Progenitor cell of endocrine pancreas (in vitro differentiated cells): ENCODE measurements around the gene TMED4. TPM values are rescaled to one million over a fixed set of nuclear protein-coding genes. Genes with fewer than 3 reads are reported as not detected.

Source experiments
- DNase-seq: peaks from one replicate; pipeline ENCODE4 v3.0.0; 2021; ENCODE audit warnings: low spot score; ENCODE audit not compliant: unreplicated experiment
- H3K27ac Mint-ChIP-seq: 2 replicates; pipeline ENCODE4 v1.8.0; 2021; ENCODE audit warnings: mild to moderate bottlenecking, moderate library complexity, mixed read lengths
- H3K27me3 Mint-ChIP-seq: 2 replicates; pipeline ENCODE4 v1.8.0; 2021; ENCODE audit warnings: mixed read lengths
- H3K36me3 Mint-ChIP-seq: 2 replicates; pipeline ENCODE4 v1.8.0; 2022; ENCODE audit warnings: mixed read lengths; ENCODE audit not compliant: insufficient read depth
- H3K4me1 Mint-ChIP-seq: 2 replicates; pipeline ENCODE4 v1.8.0; 2021; ENCODE audit warnings: low read depth, mixed read lengths
- H3K4me3 Mint-ChIP-seq: 2 replicates; pipeline ENCODE4 v1.8.0; 2021; ENCODE audit warnings: low read depth, mild to moderate bottlenecking, moderate library complexity, mixed read lengths
- H3K9me3 Mint-ChIP-seq: 2 replicates; pipeline ENCODE4 v1.8.0; 2021; ENCODE audit warnings: low read depth, mixed read lengths
- CTCF ChIP-seq: fragments of 200-600 bp; sonication (generic); IDR thresholded peaks from one replicate; pipeline ENCODE4 v1.5.0; 2021; ENCODE audit warnings: antibody characterized with exemption, mild to moderate bottlenecking; ENCODE audit not compliant: unreplicated experiment
- total RNA-seq: library from RNA; stranded (reverse); gene quantifications from 2 replicates; pipeline ENCODE4 v1.2.1, GENCODE V29; 2021

Gene TMED4
- total RNA-seq, 1 donor from 2014 or later: 119 TPM

GRCh38 chr7:44580945-44581878 is 819 bp downstream of the TMED4 start:
- TF ChIP-seq CTCF: no peak
- Mint-ChIP-seq H3K9me3 (no peaks in the 10 kb centered on the region), H3K36me3 (peaks cover 14% of the 10 kb centered on the region), H3K27me3 (peaks cover 2% of the 10 kb centered on the region), H3K27ac (peak overlapping the region; percentile 98), H3K4me1 (peaks cover 15% of the 10 kb centered on the region), H3K4me3 (peak overlapping the region; percentile 87)
- no peak for DNase-seq

- DNase-seq: no peak
- Mint-ChIP-seq H3K36me3 (peaks cover 25% of the 10 kb centered on the region), H3K4me1 (peaks cover 33% of the 10 kb centered on the region), H3K4me3 (peak overlapping the region; percentile 12), H3K27ac (peak overlapping the region; percentile 2), H3K9me3 (no peaks in the 10 kb centered on the region), H3K27me3 (no peaks in the 10 kb centered on the region)
- no peak for TF ChIP-seq CTCF
Observed at GRCh38 chr7:44576228-44576627, 5.8 kb downstream of the TMED4 start.

- Mint-ChIP-seq H3K27me3 (no peaks in the 10 kb centered on the region), H3K9me3 (no peaks in the 10 kb centered on the region), H3K36me3 (peaks cover 23% of the 10 kb centered on the region), H3K27ac (peak overlapping the region; percentile 79), H3K4me1 (peaks cover 24% of the 10 kb centered on the region), H3K4me3 (peak overlapping the region; percentile 93)
- no peak for TF ChIP-seq CTCF
- no peak for DNase-seq
Observed at GRCh38 chr7:44575054-44575453, 7.0 kb downstream of the TMED4 start.

GRCh38 chr7:44574287-44574872 is 7.7 kb downstream of the TMED4 start:
- no peak for TF ChIP-seq CTCF
- DNase-seq: no peak
- Mint-ChIP-seq H3K27me3 (no peaks in the 10 kb centered on the region), H3K4me1 (peaks cover 22% of the 10 kb centered on the region), H3K27ac (peak overlapping the region; percentile 97), H3K4me3 (peak overlapping the region; percentile 93), H3K9me3 (no peaks in the 10 kb centered on the region), H3K36me3 (peaks cover 24% of the 10 kb centered on the region)

- peak; percentile 85 for DNase-seq
- Mint-ChIP-seq H3K27me3 (no peaks in the 10 kb centered on the region), H3K4me3 (peak within 1 kb of the TSS; percentile 93), H3K9me3 (no peaks in the 10 kb centered on the region), H3K36me3 (peaks cover 23% of the 10 kb centered on the region), H3K4me1 (peaks cover 22% of the 10 kb centered on the region), H3K27ac (peak within 1 kb of the TSS; percentile 97)
- TF ChIP-seq CTCF: no peak
Observed at GRCh38 chr7:44573464-44574286, 8.4 kb downstream of the TMED4 start, which contains the start of gene DDX56. Gene DDX56 (minus strand): TSS chr7:44573908. CDS start chr7:44573895, 13 bp downstream.
